Mammary epithelial cell (primary cell): ENCODE data around the gene ARID1B.

Experiments used
- EZH2 ChIP-seq: IDR thresholded peaks from 2 replicates; pipeline ENCODE4 v1.6.1; 2012; ENCODE audit warnings: low read length, inconsistent platforms, borderline replicate concordance
- TF ChIP-seq, protein P1 (sequence below), 2 donors: IDR thresholded peaks in 1 of 2; conservative IDR thresholded peaks in 1 of 2; 2 replicates each; pipeline ENCODE4 v1.5.1; 2011 to 2012; ENCODE audit warnings: inconsistent platforms in 2 of 2, low read length in 2 of 2, mild to moderate bottlenecking in 2 of 2, control low read depth in 1 of 2, low read depth in 1 of 2; ENCODE audit not compliant: insufficient read depth in 1 of 2; ENCODE audit errors: extremely low read depth in 1 of 2

DNA sequence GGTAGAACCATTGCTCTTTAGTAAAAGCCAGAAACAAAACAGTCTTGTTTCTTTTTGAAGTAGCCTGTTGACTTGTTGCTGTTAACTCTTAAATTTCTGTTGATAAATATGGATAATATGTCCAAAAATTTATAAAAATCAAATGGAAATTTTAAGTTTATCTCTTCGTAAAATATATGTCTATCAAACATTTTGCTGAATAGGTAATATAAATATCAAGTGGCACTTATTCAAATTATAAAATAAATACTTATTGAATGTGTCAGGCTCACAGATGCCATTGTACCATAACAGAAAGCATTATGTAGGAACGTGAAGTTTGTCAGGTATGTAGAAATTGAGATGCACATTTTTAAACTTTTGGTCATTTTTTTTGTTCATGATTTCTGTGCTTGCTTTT, 216.5 kb downstream of the ARID1B start:
- TF ChIP-seq, protein P1, sequence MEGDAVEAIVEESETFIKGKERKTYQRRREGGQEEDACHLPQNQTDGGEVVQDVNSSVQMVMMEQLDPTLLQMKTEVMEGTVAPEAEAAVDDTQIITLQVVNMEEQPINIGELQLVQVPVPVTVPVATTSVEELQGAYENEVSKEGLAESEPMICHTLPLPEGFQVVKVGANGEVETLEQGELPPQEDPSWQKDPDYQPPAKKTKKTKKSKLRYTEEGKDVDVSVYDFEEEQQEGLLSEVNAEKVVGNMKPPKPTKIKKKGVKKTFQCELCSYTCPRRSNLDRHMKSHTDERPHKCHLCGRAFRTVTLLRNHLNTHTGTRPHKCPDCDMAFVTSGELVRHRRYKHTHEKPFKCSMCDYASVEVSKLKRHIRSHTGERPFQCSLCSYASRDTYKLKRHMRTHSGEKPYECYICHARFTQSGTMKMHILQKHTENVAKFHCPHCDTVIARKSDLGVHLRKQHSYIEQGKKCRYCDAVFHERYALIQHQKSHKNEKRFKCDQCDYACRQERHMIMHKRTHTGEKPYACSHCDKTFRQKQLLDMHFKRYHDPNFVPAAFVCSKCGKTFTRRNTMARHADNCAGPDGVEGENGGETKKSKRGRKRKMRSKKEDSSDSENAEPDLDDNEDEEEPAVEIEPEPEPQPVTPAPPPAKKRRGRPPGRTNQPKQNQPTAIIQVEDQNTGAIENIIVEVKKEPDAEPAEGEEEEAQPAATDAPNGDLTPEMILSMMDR (conservative IDR thresholded peaks at IDR 0.05 in 1 of 2, IDR thresholded peaks at IDR 0.05 in 1 of 2; ENCODE audit: extremely low read depth in 1 of 2, insufficient read depth in 1 of 2, low read depth in 1 of 2, low read length in 2 of 2): no peak
- no peak for TF ChIP-seq EZH2
